Fibroblast of skin of right biceps (primary cell): Measurements from ENCODE around the gene TXNRD2.

Source experiments
- DNase-seq: peaks from one replicate; pipeline ENCODE4 v3.0.0-alpha.2; 2013

TXNRD2 gene

DNA sequence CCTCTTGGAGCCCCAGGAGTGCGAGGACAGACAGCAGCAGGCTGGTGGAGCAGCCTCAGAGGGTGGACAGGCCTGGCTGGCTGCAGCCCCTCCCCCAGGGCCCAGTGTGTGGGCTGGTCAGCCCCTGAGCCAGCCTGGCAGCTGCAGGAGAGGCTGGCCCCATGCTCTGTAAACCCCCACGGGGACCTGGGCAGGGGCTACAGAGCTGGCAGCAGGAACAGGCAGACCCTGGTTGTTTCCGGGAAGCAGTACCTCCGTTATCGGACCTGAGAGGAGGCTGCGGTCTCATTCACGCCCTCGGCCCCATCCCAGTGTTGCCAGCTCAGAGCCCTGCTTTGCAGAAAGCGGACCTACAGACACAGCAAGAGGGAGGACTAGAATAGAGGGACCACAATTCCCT is 38.6 kb downstream of the TXNRD2 start:
- DNase-seq, result no peak

- DNase-seq, result no peak
These were observed 39.3 kb downstream of the TXNRD2 start for GRCh38 chr22:19902245-19902715.

DNA sequence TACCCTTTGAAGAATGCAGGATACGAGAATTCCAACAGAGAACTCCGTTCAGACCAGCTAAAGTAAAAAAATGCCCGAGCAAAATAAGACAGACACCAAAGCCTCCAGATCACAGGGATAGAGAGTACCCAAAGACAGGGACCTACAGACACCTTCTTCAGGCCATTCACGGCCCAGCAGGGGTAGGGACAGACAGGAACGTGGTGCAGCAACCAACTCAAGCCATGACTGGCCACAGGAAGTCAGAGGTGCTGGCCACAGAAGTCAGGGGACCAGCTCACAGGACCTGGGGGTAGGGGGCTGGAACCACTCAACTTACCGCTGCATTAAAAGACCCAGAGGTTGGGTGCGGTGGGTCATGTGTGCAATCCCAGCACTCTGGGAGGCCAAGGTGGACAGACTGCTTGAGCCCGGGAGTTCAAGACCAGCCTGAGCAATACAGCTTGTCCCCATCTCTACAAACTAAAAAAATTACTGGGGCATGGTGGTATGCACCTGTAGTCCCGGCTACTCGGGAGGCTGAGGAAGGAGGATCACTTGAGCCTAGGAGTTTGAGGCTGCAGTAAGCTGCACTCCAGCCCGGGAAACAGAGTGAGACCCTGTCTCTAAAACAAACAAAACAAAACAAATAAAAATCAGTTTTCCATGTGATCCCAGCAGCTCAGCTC is 39.9 kb downstream of the TXNRD2 start:
- no peak for DNase-seq

- DNase-seq, result no peak
These were observed 40.7 kb downstream of the TXNRD2 start for GRCh38 chr22:19900707-19901436.

DNA sequence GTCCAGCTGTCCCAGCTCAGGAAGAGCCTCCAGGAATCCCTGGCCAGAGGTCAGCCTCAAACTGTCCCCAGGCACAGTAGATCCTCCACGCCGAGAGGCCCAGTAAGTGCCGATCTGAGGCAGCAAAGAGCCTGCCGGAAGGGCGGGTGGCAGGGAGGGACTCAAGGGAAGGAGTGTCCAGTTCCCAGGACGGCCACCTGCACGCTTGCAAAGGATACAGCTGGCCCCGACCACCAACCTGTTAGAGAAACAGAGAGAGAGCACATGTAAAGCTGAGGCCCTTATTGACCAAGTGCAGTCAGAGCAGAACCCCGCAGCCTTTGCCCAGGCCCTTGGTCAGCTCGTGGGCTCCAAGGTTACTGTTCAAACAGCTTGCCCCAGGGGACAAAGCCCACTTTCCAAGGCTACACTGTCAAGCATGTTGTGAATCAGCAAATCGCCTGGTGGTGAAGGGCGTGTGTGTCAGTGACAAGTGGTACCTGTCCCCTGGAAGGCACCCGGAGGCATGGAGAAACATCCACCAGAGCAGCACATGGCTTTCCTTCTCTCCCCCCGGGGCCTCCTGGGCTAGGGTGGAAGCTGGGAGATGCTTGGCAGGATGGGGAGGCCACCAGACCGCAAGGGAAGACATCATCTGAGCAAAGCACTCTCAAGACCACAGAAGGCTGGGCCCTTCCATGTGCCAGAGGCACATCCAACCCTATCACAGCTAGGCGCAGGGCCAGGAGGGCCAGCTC is 42.6 kb downstream of the TXNRD2 start:
- no peak for DNase-seq

DNA sequence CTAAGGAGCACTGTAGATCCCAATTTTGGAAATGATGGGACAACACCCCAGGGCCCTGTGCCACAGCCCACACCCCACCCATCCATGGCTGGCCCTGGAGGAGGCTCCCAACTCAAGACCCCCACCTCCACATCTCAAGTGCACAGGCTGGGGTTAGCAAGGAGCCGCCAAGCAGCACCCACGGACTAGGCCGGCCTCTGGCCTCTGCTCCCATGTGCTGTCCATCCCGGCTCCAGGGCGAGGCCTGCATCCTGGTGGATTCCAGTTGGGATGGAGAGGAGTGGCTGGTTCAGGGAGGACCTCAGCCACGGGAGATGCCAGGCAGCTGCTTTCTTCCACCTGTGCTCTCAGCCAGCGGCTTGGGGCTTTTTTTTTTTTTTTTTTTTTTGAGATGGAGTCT is 43.5 kb downstream of the TXNRD2 start:
- no peak for DNase-seq

DNA sequence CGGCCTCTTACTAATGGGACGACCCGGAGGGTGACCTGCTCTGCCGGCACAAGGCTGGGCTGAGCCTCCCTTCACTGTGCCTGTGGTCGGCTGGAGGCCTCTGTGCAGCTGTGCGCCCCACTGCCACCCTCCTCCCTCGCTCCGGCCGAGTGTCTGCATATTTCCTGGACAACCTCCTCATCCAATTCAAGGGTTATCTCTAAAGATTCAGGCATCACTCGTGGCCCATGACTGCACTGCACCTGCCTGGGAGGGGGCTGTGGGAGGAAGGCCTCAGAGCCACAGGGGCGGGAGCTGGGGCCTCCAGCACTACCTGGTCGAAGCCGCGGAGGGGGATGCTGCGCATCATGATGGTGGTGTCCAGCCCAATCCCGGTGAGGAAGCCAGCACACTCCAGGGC is 43.9 kb downstream of the TXNRD2 start:
- DNase-seq, result no peak

DNA sequence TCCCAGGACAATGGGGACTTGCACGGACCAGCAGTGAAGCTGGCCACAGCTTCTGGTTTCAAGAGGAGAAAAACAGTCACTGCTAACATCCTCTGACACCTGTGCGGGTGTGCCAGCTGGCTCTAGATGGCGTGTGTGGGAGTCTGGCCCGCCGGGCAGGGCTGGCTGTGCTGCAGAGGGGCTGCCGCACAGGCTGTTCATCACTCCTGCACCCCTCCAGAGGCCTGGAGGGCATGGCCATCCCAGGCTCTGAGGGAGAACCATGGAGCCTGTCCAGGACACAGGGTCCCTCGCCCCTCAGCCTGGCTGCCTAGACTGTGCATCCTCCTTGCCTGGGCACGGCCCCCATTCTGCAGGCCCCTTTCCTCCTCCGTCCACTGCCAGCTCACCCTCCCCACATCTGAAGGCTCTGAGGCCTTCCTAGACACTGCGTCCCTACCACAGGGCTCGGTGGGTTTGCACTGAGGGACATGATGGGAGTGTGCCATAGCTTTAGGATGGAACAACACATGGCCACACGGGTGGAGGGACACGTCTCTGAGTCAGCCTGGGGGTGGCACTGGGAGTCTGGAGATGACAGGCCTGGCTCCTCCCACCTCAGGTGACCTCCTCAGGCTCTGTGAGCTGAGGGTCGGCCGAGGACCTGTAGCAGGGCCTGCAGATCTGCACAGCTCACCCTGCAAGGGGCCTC is 44.8 kb downstream of the TXNRD2 start:
- no peak for DNase-seq

- DNase-seq, result no peak
These were observed 46.3 kb downstream of the TXNRD2 start for GRCh38 chr22:19895160-19895849.

DNA sequence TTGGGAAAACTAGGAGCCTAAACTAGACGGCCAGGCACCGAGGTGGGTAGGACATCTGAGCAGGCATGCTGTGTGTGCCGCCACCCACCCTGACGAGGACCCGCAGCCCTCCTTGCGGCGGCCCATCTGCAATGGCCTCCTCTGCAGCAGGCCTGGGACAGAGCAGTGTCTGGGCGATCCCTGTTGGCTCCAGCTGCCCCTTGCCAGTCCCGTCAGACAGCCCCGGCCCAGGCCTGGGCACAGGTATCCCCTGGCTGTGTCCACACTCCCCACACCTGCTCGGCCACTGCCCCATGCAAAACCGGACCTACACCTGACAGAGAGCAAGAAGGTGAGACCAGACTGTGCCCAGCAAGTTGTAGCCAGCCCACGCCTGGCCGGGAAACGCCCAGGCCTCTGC is 48.3 kb downstream of the TXNRD2 start:
- DNase-seq, result no peak

DNA sequence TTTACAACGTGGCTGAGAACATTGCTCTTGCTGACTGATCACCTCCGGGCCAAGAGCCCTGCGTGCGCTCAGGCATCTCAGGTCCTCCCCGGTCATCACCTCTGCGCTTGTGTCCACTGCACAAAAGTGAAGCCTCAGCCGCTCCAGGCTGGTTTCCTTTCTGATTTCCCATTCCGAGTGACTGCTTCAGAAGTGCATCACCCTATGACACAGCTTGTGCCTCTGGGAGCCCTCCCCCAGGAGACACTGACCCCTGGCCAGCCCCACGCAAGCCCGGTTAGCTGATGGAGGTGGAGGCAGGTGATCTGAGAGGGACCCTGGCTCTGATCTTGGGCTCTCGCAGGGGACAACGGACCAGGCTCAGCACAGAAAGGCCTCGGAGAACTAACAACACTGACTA is 48.7 kb downstream of the TXNRD2 start:
- no peak for DNase-seq

GRCh38 chr22:19892257-19892879 is 49.2 kb downstream of the TXNRD2 start:
- peak; percentile 31 for DNase-seq

DNA sequence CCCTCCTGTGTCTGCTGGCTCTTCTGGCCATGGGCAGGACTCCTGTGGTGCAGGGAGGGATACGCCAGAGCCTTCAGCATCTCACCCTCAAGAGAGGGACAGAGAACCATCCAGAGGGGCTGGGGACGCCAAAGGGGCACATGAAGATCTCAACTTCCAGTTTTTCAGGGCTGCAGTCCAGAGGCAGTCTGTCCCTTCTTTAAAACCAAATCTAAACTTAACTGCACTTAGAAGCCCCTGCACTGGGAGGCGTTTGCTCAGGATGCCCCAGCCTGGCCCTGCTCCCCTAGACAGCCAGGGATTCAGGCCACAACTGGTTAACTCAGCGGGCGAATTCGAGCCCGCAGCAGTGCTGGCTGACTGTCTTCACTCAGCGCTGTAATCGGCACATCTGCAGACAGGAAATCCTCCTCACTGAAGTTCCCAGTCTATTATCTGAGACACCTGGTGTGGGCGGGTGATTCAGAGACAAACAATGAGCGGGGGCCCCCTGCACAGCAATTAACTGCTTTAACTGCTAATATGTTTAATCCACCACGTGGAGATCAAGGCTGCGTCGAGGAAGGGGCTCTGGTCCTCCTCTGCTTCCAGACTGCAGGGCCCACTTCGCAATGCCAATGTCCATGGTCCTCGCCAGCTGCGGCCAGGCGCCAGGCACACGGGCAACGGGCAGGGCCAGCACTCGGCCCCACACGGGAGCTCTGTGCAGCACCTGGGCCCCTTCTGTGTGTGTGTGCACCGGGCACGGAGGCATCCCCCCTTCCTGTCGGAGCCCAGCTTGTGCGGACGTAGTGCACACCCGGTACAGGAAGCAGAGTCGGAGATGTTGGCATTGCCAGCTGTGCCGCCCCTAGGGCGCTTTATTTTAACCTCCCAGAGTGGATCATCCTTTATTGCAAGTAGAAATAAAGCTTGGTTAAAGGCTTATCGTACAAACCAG is 50.0 kb downstream of the TXNRD2 start:
- peak; percentile 94 for DNase-seq

DNA sequence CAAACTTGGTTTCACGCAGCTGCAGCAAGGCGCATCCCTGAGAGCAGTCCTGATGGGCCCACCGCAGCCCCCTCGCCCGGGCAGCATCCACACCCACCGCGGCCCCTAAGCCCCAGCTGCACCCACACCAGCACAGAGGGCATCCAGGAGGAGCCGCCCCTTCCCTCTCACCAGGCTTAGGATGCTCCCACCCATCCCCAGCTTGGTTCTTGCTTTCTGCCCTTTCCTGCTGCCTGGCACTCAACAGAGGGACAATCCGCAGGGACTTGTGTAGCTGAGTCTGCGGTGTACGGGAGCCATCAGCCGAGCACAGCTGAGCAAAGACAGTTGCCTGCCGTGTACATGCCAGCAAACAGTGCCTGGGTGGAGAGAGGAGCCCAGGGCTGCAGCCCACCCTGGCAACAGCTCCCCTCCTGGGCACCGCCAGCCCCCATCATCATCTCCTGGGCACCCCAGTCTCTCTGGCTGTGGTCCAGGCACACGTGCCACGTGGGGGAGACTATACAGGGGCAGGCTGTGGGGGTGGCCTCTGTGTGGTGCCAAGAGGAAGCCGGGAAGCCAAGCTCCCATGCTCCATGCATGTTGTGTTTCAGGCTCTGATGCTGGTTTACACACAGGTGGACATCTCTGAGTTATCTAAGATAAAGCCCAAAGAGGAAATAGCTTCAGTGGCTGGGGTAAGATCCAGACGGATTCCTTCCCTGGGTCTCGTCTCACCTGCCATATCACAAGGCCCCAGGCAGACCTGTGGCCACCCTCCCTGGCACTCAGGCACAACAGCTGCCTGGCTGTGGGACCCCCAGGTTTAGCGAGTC is 50.9 kb downstream of the TXNRD2 start:
- DNase-seq, result no peak

GRCh38 chr22:19889951-19890350 is 51.7 kb downstream of the TXNRD2 start:
- no peak for DNase-seq

DNA sequence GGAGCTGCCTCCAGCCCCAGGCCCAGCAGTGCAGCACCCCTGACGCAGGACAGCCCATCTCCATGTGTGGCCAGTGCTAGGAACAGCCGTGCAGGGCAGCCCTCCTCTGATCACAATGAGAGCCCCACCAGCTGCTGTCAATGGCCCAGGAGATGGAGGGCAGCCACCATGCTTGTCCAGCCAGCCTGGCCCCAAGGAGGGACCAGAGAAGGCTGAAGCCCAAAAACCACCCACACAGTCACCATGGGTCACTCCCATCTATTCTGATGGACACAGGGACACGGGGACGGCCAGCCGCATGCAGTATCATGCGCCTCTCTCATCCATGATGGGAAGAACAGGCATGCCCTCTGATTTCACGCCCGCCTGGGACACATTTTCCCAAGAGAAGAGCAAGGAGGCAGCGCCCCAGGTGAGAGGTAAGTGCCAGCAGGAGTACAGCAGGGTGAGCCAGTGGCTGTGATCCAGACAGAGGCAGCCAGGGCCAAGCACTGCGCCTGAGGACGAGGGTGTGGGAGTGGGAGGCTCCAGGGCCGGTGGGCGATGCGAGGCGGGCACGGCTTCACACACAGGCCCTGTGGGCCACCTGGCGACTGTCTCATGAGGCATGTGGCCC is 53.4 kb downstream of the TXNRD2 start:
- no peak for DNase-seq

- no peak for DNase-seq
These were observed 54.2 kb downstream of the TXNRD2 start for GRCh38 chr22:19887256-19887985.

GRCh38 chr22:19886605-19887255 is 54.9 kb downstream of the TXNRD2 start:
- DNase-seq, result peak; percentile 91
